K562 (cell line): ENCODE results near the gene VPS26A. TPM values are rescaled to one million over a fixed set of nuclear protein-coding genes. Genes with fewer than 3 reads are reported as not detected.

Source experiments
- CBFA2T3 ChIP-seq: fragments of 450-650 bp; IDR thresholded peaks from 2 replicates; pipeline ENCODE4 v1.6.1; 2017
- IFI16 ChIP-seq: fragments of 250-450 bp; sonication (Bioruptor Pico); IDR thresholded peaks from 2 replicates; pipeline ENCODE4 v2.1.2; 2022; ENCODE audit warnings: mild to moderate bottlenecking, inconsistent platforms
- MCM3 ChIP-seq: fragments of 450-650 bp; IDR thresholded peaks from 2 replicates; pipeline ENCODE4 v1.6.1; 2016
- RFX5 ChIP-seq: IDR thresholded peaks from 2 replicates; pipeline ENCODE4 v1.6.1; 2011; ENCODE audit warnings: low read depth, mild to moderate bottlenecking, improper control_type of control experiment, low read length
- SMAD3 ChIP-seq: fragments of 450-650 bp; formaldehyde crosslinking; conservative IDR thresholded peaks from 2 replicates; pipeline ENCODE4 v1.4.0; 2020; ENCODE audit warnings: mild to moderate bottlenecking
- YY1 ChIP-seq, 3 experiments: IDR thresholded peaks; 2 replicates each; pipeline ENCODE4 v1.6.1; 2011; ENCODE audit warnings: low read length in 2 of 3, mild to moderate bottlenecking in 2 of 3, moderate library complexity in 2 of 3, borderline replicate concordance in 1 of 3, control low read depth in 1 of 3, low read depth in 1 of 3; ENCODE audit not compliant: insufficient read depth in 3 of 3, insufficient replicate concordance in 2 of 3, control insufficient read depth in 1 of 3, insufficient read length in 1 of 3; ENCODE audit errors: extremely low read depth in 1 of 3
- ZNF121 ChIP-seq: sonication (generic); formaldehyde crosslinking; conservative IDR thresholded peaks from 2 replicates; pipeline ENCODE4 v1.8.0; 2022; ENCODE audit warnings: missing genetic modification reagents
- ZNF197 ChIP-seq: fragments of 200-800 bp; sonication (Bioruptor generic); IDR thresholded peaks from 2 replicates; pipeline ENCODE4 v1.6.1; 2016; ENCODE audit warnings: low read depth, missing genetic modification characterization, missing compliant biosample characterization
- ZNF232 ChIP-seq: sonication (generic); formaldehyde crosslinking; IDR thresholded peaks from 2 replicates; pipeline ENCODE4 v1.8.0; 2022; ENCODE audit warnings: mild to moderate bottlenecking, missing genetic modification reagents
- polyA plus RNA-seq, 8 experiments: library from polyadenylated mRNA; depleted of rRNA in 4 of 8; stranded (reverse) in 5 of 8; unstranded in 3 of 8; fragments of >200 nt; fragmentation: Nextera tagmentation in 2 of 8; fragmentation: Illumina TruSeq in 1 of 8; extraction: Ambion mirVana in 2 of 8; extraction: Trizol in 1 of 8; gene quantifications; 2 replicates each; pipeline versions ENCODE4 v1.2.1 to v1.2.3, GENCODE V29; 2011 to 2014; ENCODE audit warnings: inconsistent platforms in 1 of 8, missing spikeins in 1 of 8
- total RNA-seq, 7 experiments: library from RNA; depleted of rRNA in 6 of 7; stranded (reverse); fragments of >200 nt in 6 of 7; fragmentation: Illumina TruSeq in 2 of 7; extraction: Trizol in 2 of 7; gene quantifications; 2 replicates each; pipeline versions ENCODE4 v1.2.1 to v1.2.3, GENCODE V29; 2011 to 2021; ENCODE audit warnings: low replicate concordance in 1 of 7
- TF ChIP-seq, protein P1 (sequence below): sonication (generic); formaldehyde crosslinking; IDR thresholded peaks from 2 replicates; pipeline ENCODE4 v1.8.1; 2023; ENCODE audit warnings: mild to moderate bottlenecking, missing genetic modification reagents
- TF ChIP-seq, protein P2 (sequence below): fragments of 450-650 bp; IDR thresholded peaks from 2 replicates; pipeline ENCODE4 v1.6.1; 2016; ENCODE audit warnings: mild to moderate bottlenecking
- TF ChIP-seq, protein P3 (sequence below): fragments of 450-650 bp; IDR thresholded peaks from 2 replicates; pipeline ENCODE4 v1.6.1; 2016; ENCODE audit warnings: borderline replicate concordance
- TF ChIP-seq, protein P4 (sequence below): fragments of 450-650 bp; IDR thresholded peaks from 2 replicates; pipeline ENCODE4 v1.6.1; 2018; ENCODE audit not compliant: partially characterized antibody

The VPS26A gene
- total and polyA plus RNA-seq, 9 of the 15 experiments (the other 6 are each of a cell fraction or from before 2014, with no cell fraction given): 47.1 to 137 (median 69.3) TPM

DNA sequence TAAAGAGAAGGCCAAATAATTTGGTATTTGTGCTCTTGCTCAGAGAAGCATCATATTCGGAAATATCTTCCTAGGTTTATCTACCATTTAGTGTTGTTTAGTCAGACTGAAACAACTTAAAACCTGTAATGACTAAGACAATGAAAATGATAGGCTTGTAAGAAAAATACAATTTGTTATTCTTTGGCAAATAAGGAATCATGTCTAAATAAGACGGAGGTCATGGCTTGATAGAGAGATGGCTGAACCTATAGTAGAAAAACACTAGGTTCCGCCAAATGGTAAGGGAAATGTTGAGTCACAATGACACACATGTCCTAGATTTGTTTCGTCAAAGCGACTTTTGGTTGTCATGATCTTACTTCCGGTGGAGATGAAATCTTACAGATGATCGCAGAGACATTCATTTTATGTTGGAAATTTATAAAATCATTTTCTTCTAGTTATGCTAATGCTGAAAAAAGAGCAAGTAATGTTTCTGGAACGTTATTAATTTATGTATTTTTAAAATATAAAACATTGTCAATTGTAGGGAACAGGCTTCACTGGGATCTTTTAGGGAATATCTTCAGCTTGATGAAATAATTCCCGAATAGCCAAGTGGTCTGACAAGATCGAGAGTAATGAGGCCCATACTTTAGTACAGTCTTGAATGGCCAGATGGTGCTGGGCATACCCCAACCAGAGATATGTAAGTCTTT lies 35.0 kb upstream of the VPS26A start (continued):
- TF ChIP-seq, protein P1, sequence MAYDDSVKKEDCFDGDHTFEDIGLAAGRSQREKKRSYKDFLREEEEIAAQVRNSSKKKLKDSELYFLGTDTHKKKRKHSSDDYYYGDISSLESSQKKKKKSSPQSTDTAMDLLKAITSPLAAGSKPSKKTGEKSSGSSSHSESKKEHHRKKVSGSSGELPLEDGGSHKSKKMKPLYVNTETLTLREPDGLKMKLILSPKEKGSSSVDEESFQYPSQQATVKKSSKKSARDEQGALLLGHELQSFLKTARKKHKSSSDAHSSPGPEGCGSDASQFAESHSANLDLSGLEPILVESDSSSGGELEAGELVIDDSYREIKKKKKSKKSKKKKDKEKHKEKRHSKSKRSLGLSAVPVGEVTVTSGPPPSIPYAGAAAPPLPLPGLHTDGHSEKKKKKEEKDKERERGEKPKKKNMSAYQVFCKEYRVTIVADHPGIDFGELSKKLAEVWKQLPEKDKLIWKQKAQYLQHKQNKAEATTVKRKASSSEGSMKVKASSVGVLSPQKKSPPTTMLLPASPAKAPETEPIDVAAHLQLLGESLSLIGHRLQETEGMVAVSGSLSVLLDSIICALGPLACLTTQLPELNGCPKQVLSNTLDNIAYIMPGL (CRISPR knock-in tag): no peak
- TF ChIP-seq, protein P2, sequence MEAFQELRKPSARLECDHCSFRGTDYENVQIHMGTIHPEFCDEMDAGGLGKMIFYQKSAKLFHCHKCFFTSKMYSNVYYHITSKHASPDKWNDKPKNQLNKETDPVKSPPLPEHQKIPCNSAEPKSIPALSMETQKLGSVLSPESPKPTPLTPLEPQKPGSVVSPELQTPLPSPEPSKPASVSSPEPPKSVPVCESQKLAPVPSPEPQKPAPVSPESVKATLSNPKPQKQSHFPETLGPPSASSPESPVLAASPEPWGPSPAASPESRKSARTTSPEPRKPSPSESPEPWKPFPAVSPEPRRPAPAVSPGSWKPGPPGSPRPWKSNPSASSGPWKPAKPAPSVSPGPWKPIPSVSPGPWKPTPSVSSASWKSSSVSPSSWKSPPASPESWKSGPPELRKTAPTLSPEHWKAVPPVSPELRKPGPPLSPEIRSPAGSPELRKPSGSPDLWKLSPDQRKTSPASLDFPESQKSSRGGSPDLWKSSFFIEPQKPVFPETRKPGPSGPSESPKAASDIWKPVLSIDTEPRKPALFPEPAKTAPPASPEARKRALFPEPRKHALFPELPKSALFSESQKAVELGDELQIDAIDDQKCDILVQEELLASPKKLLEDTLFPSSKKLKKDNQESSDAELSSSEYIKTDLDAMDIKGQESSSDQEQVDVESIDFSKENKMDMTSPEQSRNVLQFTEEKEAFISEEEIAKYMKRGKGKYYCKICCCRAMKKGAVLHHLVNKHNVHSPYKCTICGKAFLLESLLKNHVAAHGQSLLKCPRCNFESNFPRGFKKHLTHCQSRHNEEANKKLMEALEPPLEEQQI: 0 out of 2 replicates have a peak, but pooled peaks have one; percentile 61
- TF ChIP-seq SMAD3 (CRISPR knock-in tag): no peak
- TF ChIP-seq, protein P3, sequence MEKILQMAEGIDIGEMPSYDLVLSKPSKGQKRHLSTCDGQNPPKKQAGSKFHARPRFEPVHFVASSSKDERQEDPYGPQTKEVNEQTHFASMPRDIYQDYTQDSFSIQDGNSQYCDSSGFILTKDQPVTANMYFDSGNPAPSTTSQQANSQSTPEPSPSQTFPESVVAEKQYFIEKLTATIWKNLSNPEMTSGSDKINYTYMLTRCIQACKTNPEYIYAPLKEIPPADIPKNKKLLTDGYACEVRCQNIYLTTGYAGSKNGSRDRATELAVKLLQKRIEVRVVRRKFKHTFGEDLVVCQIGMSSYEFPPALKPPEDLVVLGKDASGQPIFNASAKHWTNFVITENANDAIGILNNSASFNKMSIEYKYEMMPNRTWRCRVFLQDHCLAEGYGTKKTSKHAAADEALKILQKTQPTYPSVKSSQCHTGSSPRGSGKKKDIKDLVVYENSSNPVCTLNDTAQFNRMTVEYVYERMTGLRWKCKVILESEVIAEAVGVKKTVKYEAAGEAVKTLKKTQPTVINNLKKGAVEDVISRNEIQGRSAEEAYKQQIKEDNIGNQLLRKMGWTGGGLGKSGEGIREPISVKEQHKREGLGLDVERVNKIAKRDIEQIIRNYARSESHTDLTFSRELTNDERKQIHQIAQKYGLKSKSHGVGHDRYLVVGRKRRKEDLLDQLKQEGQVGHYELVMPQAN: no peak
- no peak for TF ChIP-seq IFI16 (CRISPR knock-in tag)
- no peak for TF ChIP-seq ZNF121 (CRISPR knock-in tag)
- TF ChIP-seq CBFA2T3: no peak
- TF ChIP-seq MCM3: no peak
- TF ChIP-seq YY1 (IDR thresholded peaks at IDR 0.05; ENCODE audit: borderline replicate concordance in 1 of 3, control insufficient read depth in 1 of 3, extremely low read depth in 1 of 3, insufficient read depth in 3 of 3, insufficient read length in 1 of 3, insufficient replicate concordance in 2 of 3, low read depth in 1 of 3, low read length in 2 of 3): peak in 2 of 3 experiments; percentile 49 to 85
- no peak for TF ChIP-seq RFX5
- TF ChIP-seq, protein P4, sequence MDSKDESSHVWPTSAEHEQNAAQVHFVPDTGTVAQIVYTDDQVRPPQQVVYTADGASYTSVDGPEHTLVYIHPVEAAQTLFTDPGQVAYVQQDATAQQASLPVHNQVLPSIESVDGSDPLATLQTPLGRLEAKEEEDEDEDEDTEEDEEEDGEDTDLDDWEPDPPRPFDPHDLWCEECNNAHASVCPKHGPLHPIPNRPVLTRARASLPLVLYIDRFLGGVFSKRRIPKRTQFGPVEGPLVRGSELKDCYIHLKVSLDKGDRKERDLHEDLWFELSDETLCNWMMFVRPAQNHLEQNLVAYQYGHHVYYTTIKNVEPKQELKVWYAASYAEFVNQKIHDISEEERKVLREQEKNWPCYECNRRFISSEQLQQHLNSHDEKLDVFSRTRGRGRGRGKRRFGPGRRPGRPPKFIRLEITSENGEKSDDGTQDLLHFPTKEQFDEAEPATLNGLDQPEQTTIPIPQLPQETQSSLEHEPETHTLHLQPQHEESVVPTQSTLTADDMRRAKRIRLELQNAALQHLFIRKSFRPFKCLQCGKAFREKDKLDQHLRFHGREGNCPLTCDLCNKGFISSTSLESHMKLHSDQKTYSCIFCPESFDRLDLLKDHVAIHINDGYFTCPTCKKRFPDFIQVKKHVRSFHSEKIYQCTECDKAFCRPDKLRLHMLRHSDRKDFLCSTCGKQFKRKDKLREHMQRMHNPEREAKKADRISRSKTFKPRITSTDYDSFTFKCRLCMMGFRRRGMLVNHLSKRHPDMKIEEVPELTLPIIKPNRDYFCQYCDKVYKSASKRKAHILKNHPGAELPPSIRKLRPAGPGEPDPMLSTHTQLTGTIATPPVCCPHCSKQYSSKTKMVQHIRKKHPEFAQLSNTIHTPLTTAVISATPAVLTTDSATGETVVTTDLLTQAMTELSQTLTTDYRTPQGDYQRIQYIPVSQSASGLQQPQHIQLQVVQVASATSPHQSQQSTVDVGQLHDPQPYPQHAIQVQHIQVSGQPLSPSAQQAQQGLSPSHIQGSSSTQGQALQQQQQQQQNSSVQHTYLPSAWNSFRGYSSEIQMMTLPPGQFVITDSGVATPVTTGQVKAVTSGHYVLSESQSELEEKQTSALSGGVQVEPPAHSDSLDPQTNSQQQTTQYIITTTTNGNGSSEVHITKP: no peak
- no peak for TF ChIP-seq ZNF232
- TF ChIP-seq ZNF197 (CRISPR knock-in tag): no peak
